GM23338 (cell line): ENCODE data around the gene LCE5A. TPM values are rescaled to one million over a fixed set of nuclear protein-coding genes. Genes with fewer than 3 reads are reported as not detected.

ENCODE experiments used
- ATAC-seq: fragments of 200-7000 bp; cut with Tn5 transposase; 3 replicates; pipeline ENCODE4 v1.9.1; 2020
- DNase-seq: peaks from one replicate; pipeline ENCODE4 v3.0.0-alpha.2; 2015; ENCODE audit warnings: low spot score
- H2AFZ ChIP-seq: fragments of 200-600 bp; sonication (generic); 2 replicates; pipeline ENCODE4 v1.8.0; 2016; ENCODE audit warnings: antibody characterized with exemption, mild to moderate bottlenecking, moderate library complexity
- H3F3A ChIP-seq: fragments of 200-600 bp; sonication (generic); replicated peaks from 2 replicates; pipeline ENCODE4 v1.8.0; 2017; ENCODE audit warnings: antibody characterized with exemption, mixed run types, low read depth
- H3K27ac ChIP-seq: fragments of 200-600 bp; sonication (generic); 2 replicates; pipeline ENCODE4 v1.6.1; 2016; ENCODE audit warnings: low read depth
- H3K27me3 ChIP-seq: fragments of 200-600 bp; sonication (generic); 2 replicates; pipeline ENCODE4 v1.8.0; 2016; ENCODE audit warnings: mild to moderate bottlenecking, mixed run types, moderate library complexity; ENCODE audit not compliant: insufficient read depth
- H3K36me3 ChIP-seq: fragments of 200-600 bp; sonication (generic); 2 replicates; pipeline ENCODE4 v1.8.0; 2016; ENCODE audit warnings: mild to moderate bottlenecking; ENCODE audit not compliant: insufficient read depth
- H3K4me1 ChIP-seq: fragments of 200-600 bp; sonication (generic); 2 replicates; pipeline ENCODE4 v1.8.0; 2016; ENCODE audit warnings: mild to moderate bottlenecking, moderate library complexity; ENCODE audit not compliant: insufficient read depth
- H3K4me2 ChIP-seq: fragments of 200-600 bp; sonication (generic); 2 replicates; pipeline ENCODE4 v1.7.1; 2017; ENCODE audit warnings: mixed run types
- H3K4me3 ChIP-seq: fragments of 200-600 bp; sonication (generic); 2 replicates; pipeline ENCODE4 v1.6.1; 2016; ENCODE audit warnings: mixed run types
- H3K79me2 ChIP-seq: fragments of 200-600 bp; sonication (generic); replicated peaks from 2 replicates; pipeline ENCODE4 v1.8.0; 2017; ENCODE audit warnings: mild to moderate bottlenecking; ENCODE audit not compliant: insufficient read depth
- H3K9me2 ChIP-seq: fragments of 200-600 bp; sonication (generic); 2 replicates; pipeline ENCODE4 v1.8.0; 2017; ENCODE audit not compliant: insufficient read depth
- H4K20me1 ChIP-seq: fragments of 200-600 bp; sonication (generic); replicated peaks from 2 replicates; pipeline ENCODE4 v1.8.0; 2017; ENCODE audit warnings: mild to moderate bottlenecking; ENCODE audit not compliant: insufficient read depth
- H3K27ac Mint-ChIP-seq: 2 replicates; pipeline ENCODE4 v1.8.0; 2020; ENCODE audit warnings: inconsistent platforms, mild to moderate bottlenecking, moderate library complexity, mixed read lengths
- H3K27me3 Mint-ChIP-seq: 3 replicates; pipeline ENCODE4 v1.8.0; 2022; ENCODE audit warnings: low read depth, mild to moderate bottlenecking, moderate library complexity, mixed read lengths, inconsistent platforms; ENCODE audit not compliant: insufficient read depth, poor library complexity
- H3K36me3 Mint-ChIP-seq: 3 replicates; pipeline ENCODE4 v1.8.0; 2021; ENCODE audit warnings: low read depth, mild to moderate bottlenecking, inconsistent platforms, moderate library complexity, mixed read lengths
- H3K4me1 Mint-ChIP-seq: 3 replicates; pipeline ENCODE4 v1.8.0; 2020; ENCODE audit warnings: mild to moderate bottlenecking, inconsistent platforms, mixed read lengths
- H3K4me3 Mint-ChIP-seq: 3 replicates; pipeline ENCODE4 v1.8.0; 2021; ENCODE audit warnings: moderate library complexity, mild to moderate bottlenecking, inconsistent platforms, mixed read lengths
- H3K9me3 Mint-ChIP-seq: 3 replicates; pipeline ENCODE4 v1.8.0; 2020; ENCODE audit warnings: moderate library complexity, mild to moderate bottlenecking, inconsistent platforms, mixed read lengths
- CREB1 ChIP-seq: fragments of 250-450 bp; sonication (Bioruptor Pico); IDR thresholded peaks from 2 replicates; pipeline ENCODE4 v1.5.0; 2020; ENCODE audit warnings: low read depth, mild to moderate bottlenecking, moderate library complexity
- EZH2phosphoT487 ChIP-seq: fragments of 200-600 bp; sonication (generic); IDR thresholded peaks from one replicate; pipeline ENCODE4 v1.8.1; 2018; ENCODE audit warnings: antibody characterized with exemption; ENCODE audit not compliant: unreplicated experiment
- NANOG ChIP-seq: IDR thresholded peaks from 2 replicates; pipeline ENCODE4 v1.6.1; 2016; ENCODE audit warnings: antibody characterized with exemption, borderline replicate concordance
- POLR2AphosphoS5 ChIP-seq: IDR thresholded peaks from 2 replicates; pipeline ENCODE4 v1.6.1; 2016; ENCODE audit warnings: antibody characterized with exemption, low read depth
- STAT1 ChIP-seq: IDR thresholded peaks from one replicate; pipeline ENCODE4 v1.6.1; 2016; ENCODE audit warnings: antibody characterized with exemption; ENCODE audit not compliant: unreplicated experiment
- ZNF114 ChIP-seq: fragments of 250-450 bp; sonication (Bioruptor Pico); IDR thresholded peaks from 2 replicates; pipeline ENCODE4 v1.5.0; 2020; ENCODE audit warnings: mild to moderate bottlenecking, moderate library complexity
- polyA plus RNA-seq: library from polyadenylated mRNA; unstranded; fragments of >200 nt; fragmentation: Nextera tagmentation; extraction: Ambion mirVana; gene quantifications from 2 replicates; pipeline ENCODE4 v1.2.1, GENCODE V29; 2016
- total RNA-seq: library from RNA; depleted of rRNA; stranded (reverse); fragments of >200 nt; shearing (Covaris generic); gene quantifications from 2 replicates; pipeline ENCODE4 v1.2.3, GENCODE V29; 2014
- TF ChIP-seq, protein P1 (sequence below): IDR thresholded peaks from one replicate; pipeline ENCODE4 v1.6.1; 2018; ENCODE audit warnings: antibody characterized with exemption; ENCODE audit not compliant: unreplicated experiment
- TF ChIP-seq, protein P2 (sequence below): IDR thresholded peaks from 2 replicates; pipeline ENCODE4 v1.6.1; 2016; ENCODE audit warnings: antibody characterized with exemption
- TF ChIP-seq, protein P3 (sequence below): fragments of 250-450 bp; sonication (Bioruptor Pico); IDR thresholded peaks from 2 replicates; pipeline ENCODE4 v1.5.0; 2020; ENCODE audit warnings: mild to moderate bottlenecking, moderate library complexity

Gene LCE5A
- total and polyA plus RNA-seq, 2 experiments from 2014 or later: not detected

DNA sequence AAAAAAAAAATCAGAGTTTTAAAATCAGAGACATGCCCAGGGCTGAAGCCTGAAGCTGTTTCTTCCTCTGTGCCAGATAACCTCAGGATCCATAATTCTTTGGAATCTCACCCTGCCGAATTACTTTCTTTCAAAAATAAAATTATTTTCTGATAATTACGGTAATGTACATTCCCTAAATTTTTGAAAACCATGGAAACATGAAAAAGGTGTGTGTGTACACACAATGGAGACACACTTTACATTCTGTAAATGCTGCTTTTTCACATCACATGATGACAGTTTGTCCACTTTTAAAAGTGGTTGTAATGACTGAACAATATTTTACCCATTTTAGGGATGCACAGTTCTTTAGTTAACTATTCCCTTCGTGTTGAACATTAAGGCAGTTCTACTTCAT is 25.2 kb downstream of the LCE5A start (continued):
- TF ChIP-seq, protein P1, sequence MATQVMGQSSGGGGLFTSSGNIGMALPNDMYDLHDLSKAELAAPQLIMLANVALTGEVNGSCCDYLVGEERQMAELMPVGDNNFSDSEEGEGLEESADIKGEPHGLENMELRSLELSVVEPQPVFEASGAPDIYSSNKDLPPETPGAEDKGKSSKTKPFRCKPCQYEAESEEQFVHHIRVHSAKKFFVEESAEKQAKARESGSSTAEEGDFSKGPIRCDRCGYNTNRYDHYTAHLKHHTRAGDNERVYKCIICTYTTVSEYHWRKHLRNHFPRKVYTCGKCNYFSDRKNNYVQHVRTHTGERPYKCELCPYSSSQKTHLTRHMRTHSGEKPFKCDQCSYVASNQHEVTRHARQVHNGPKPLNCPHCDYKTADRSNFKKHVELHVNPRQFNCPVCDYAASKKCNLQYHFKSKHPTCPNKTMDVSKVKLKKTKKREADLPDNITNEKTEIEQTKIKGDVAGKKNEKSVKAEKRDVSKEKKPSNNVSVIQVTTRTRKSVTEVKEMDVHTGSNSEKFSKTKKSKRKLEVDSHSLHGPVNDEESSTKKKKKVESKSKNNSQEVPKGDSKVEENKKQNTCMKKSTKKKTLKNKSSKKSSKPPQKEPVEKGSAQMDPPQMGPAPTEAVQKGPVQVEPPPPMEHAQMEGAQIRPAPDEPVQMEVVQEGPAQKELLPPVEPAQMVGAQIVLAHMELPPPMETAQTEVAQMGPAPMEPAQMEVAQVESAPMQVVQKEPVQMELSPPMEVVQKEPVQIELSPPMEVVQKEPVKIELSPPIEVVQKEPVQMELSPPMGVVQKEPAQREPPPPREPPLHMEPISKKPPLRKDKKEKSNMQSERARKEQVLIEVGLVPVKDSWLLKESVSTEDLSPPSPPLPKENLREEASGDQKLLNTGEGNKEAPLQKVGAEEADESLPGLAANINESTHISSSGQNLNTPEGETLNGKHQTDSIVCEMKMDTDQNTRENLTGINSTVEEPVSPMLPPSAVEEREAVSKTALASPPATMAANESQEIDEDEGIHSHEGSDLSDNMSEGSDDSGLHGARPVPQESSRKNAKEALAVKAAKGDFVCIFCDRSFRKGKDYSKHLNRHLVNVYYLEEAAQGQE: no peak
- no peak for TF ChIP-seq ZNF114 (CRISPR knock-in tag)
- TF ChIP-seq, protein P2, sequence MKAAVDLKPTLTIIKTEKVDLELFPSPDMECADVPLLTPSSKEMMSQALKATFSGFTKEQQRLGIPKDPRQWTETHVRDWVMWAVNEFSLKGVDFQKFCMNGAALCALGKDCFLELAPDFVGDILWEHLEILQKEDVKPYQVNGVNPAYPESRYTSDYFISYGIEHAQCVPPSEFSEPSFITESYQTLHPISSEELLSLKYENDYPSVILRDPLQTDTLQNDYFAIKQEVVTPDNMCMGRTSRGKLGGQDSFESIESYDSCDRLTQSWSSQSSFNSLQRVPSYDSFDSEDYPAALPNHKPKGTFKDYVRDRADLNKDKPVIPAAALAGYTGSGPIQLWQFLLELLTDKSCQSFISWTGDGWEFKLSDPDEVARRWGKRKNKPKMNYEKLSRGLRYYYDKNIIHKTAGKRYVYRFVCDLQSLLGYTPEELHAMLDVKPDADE: no peak

DNA sequence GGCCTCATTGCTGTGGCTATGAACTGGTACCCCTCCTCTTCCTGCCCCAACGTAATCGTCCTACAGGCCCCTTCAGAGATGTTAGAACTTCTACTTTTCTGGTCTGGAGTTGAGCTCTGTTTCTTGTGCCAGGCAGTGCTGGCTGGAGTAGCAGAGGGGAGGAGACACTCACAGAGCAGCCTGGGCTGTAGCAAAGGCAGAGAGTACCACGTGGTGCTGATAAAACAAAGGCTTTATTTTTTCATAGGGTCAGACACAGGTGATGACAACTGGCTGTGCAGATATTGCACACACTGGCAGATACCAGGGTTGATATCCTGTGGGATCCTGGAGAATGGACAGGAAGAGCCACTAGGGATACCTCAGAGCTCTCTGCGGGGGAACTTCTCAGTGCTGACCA is 26.9 kb downstream of the LCE5A start:
- no peaks in the 10 kb centered on the region for H3K27me3 ChIP-seq
- H3K27ac Mint-ChIP-seq: no peak overlapping the region
- H3K36me3 ChIP-seq: no peaks in the 10 kb centered on the region
- H3K9me3 Mint-ChIP-seq: peaks cover 3% of the 10 kb centered on the region; the same call in 2 of the 3 replicates
- no peak for TF ChIP-seq STAT1
- TF ChIP-seq, protein P2: no peak
- H3K27me3 Mint-ChIP-seq: peaks cover under 1% of the 10 kb centered on the region
- H3K4me1 Mint-ChIP-seq: peaks cover 11% of the 10 kb centered on the region
- H3K79me2 ChIP-seq: no peaks in the 10 kb centered on the region
- no peak overlapping the region for H3K4me3 Mint-ChIP-seq
- H3K4me3 ChIP-seq: no peak overlapping the region
- peaks cover 37% of the 10 kb centered on the region for H3K9me2 ChIP-seq
- no peak overlapping the region for H3K27ac ChIP-seq
- H4K20me1 ChIP-seq: no peaks in the 10 kb centered on the region
- no peaks in the 10 kb centered on the region; the same call in 1 of the 3 replicates for H3K36me3 Mint-ChIP-seq
- DNase-seq: no peak
- no peak for ATAC-seq
- no peak overlapping the region for H3K4me2 ChIP-seq
- H3F3A ChIP-seq: no peaks in the 10 kb centered on the region
- peaks cover 12% of the 10 kb centered on the region for H3K4me1 ChIP-seq
- no peak overlapping the region for H2AFZ ChIP-seq

DNA sequence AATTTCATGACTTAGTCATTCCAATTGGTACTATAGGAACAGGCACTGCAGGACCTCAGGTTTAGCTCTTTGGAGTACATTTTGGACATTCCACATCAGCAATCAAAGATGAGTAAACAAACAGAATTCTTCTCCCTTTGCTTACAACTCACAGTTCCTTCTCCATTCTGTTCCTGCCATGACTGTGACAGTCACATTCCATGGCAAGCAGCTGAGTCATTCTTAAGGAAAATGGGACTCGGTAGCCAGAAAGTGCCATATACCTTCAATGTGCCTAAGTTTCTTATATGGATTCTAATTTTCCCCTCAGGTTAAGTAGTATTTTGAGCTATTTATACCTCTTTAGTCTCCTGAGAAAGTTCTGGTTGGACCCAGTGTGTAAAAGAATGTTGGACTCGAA is 29.3 kb downstream of the LCE5A start:
- no peaks in the 10 kb centered on the region for H3K79me2 ChIP-seq
- no peak overlapping the region for H3K4me3 ChIP-seq
- Mint-ChIP-seq H3K27ac (no peak overlapping the region), H3K4me3 (no peak overlapping the region), H3K4me1 (peaks cover 5% of the 10 kb centered on the region; the same call in 2 of the 3 replicates), H3K27me3 (no peaks in the 10 kb centered on the region), H3K36me3 (no peaks in the 10 kb centered on the region; the same call in 2 of the 3 replicates), H3K9me3 (no peaks in the 10 kb centered on the region)
- H3K9me2 ChIP-seq: peaks cover 55% of the 10 kb centered on the region
- no peak for DNase-seq
- H2AFZ ChIP-seq: no peak overlapping the region
- H3K27ac ChIP-seq: no peak overlapping the region
- H3K4me2 ChIP-seq: no peak overlapping the region
- H3K4me1 ChIP-seq: peaks cover 7% of the 10 kb centered on the region
- ATAC-seq: no peak
- no peaks in the 10 kb centered on the region for H3K27me3 ChIP-seq
- H4K20me1 ChIP-seq: no peaks in the 10 kb centered on the region
- H3F3A ChIP-seq: no peaks in the 10 kb centered on the region
- H3K36me3 ChIP-seq: no peaks in the 10 kb centered on the region
- TF ChIP-seq EZH2phosphoT487 (no peak), NANOG (no peak), CREB1 (CRISPR knock-in tag) (no peak), POLR2AphosphoS5 (no peak)
- TF ChIP-seq, protein P3, sequence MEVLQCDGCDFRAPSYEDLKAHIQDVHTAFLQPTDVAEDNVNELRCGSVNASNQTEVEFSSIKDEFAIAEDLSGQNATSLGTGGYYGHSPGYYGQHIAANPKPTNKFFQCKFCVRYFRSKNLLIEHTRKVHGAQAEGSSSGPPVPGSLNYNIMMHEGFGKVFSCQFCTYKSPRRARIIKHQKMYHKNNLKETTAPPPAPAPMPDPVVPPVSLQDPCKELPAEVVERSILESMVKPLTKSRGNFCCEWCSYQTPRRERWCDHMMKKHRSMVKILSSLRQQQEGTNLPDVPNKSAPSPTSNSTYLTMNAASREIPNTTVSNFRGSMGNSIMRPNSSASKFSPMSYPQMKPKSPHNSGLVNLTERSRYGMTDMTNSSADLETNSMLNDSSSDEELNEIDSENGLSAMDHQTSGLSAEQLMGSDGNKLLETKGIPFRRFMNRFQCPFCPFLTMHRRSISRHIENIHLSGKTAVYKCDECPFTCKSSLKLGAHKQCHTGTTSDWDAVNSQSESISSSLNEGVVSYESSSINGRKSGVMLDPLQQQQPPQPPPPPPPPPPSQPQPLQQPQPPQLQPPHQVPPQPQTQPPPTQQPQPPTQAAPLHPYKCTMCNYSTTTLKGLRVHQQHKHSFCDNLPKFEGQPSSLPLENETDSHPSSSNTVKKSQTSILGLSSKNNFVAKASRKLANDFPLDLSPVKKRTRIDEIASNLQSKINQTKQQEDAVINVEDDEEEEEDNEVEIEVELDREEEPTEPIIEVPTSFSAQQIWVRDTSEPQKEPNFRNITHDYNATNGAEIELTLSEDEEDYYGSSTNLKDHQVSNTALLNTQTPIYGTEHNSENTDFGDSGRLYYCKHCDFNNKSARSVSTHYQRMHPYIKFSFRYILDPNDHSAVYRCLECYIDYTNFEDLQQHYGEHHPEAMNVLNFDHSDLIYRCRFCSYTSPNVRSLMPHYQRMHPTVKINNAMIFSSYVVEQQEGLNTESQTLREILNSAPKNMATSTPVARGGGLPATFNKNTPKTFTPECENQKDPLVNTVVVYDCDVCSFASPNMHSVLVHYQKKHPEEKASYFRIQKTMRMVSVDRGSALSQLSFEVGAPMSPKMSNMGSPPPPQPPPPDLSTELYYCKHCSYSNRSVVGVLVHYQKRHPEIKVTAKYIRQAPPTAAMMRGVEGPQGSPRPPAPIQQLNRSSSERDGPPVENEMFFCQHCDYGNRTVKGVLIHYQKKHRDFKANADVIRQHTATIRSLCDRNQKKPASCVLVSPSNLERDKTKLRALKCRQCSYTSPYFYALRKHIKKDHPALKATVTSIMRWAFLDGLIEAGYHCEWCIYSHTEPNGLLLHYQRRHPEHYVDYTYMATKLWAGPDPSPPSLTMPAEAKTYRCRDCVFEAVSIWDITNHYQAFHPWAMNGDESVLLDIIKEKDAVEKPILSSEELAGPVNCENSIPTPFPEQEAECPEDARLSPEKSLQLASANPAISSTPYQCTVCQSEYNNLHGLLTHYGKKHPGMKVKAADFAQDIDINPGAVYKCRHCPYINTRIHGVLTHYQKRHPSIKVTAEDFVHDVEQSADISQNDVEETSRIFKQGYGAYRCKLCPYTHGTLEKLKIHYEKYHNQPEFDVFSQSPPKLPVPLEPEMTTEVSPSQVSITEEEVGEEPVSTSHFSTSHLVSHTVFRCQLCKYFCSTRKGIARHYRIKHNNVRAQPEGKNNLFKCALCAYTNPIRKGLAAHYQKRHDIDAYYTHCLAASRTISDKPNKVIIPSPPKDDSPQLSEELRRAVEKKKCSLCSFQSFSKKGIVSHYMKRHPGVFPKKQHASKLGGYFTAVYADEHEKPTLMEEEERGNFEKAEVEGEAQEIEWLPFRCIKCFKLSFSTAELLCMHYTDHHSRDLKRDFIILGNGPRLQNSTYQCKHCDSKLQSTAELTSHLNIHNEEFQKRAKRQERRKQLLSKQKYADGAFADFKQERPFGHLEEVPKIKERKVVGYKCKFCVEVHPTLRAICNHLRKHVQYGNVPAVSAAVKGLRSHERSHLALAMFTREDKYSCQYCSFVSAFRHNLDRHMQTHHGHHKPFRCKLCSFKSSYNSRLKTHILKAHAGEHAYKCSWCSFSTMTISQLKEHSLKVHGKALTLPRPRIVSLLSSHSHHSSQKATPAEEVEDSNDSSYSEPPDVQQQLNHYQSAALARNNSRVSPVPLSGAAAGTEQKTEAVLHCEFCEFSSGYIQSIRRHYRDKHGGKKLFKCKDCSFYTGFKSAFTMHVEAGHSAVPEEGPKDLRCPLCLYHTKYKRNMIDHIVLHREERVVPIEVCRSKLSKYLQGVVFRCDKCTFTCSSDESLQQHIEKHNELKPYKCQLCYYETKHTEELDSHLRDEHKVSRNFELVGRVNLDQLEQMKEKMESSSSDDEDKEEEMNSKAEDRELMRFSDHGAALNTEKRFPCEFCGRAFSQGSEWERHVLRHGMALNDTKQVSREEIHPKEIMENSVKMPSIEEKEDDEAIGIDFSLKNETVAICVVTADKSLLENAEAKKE (CRISPR knock-in tag): no peak
